Naive thymus-derived CD4-positive, alpha-beta T cell (primary cell): ENCODE results near the gene CAMTA1. TPM values are rescaled to one million over a fixed set of nuclear protein-coding genes. Genes with fewer than 3 reads are reported as not detected.

Experiments
- ATAC-seq: fragments of 150-1000 bp; cut with Tn5 transposase; 2 replicates; pipeline ENCODE4 v1.10.0; 2021; ENCODE audit warnings: mild to moderate bottlenecking, moderate library complexity
- CTCF ChIA-PET: fragments of 350-600 bp; sonication (Branson Sonifier 250); formaldehyde crosslinking; loops from one replicate; lab custom pipeline; 2021; ENCODE audit warnings: antibody characterized with exemption; lab: Charles Lee
- POLR2A ChIA-PET: fragments of 350-600 bp; sonication (Branson Sonifier 250); formaldehyde crosslinking; loops from one replicate; lab custom pipeline; 2021; ENCODE audit warnings: antibody characterized with exemption, inconsistent platforms; lab: Charles Lee
- DNase-seq, 9 donors: peaks; one replicate each; pipeline versions ENCODE4 v3.0.0 to v3.0.0-alpha.2; 2020 to 2022; ENCODE audit warnings: mixed read lengths in 1 of 9
- H3K27ac ChIP-seq: one replicate; pipeline ENCODE4 v1.7.0; 2013; ENCODE audit warnings: mild to moderate bottlenecking, low read depth, low read length, moderate library complexity
- H3K27me3 ChIP-seq, 2 donors: one replicate each; pipeline ENCODE4 v1.7.0; 2013; ENCODE audit warnings: low read length in 2 of 2, mild to moderate bottlenecking in 2 of 2, moderate library complexity in 2 of 2; ENCODE audit not compliant: control insufficient read depth in 2 of 2, insufficient read depth in 2 of 2
- H3K36me3 ChIP-seq, 3 experiments: 1 replicate in 2 of 3; 2 replicates in 1 of 3; pipeline ENCODE4 v1.7.0; 2013; ENCODE audit warnings: low read length in 3 of 3, mild to moderate bottlenecking in 3 of 3, moderate library complexity in 1 of 3; ENCODE audit not compliant: insufficient read depth in 3 of 3, control insufficient read depth in 2 of 3
- H3K4me1 ChIP-seq, 2 donors: one replicate each; pipeline ENCODE4 v1.7.0; 2013; ENCODE audit warnings: low read length in 2 of 2, mild to moderate bottlenecking in 2 of 2, moderate library complexity in 1 of 2; ENCODE audit not compliant: control insufficient read depth in 2 of 2, insufficient read depth in 2 of 2
- H3K4me3 ChIP-seq: 2 replicates; pipeline ENCODE4 v1.7.0; 2013; ENCODE audit warnings: mild to moderate bottlenecking, low read length
- H3K9me3 ChIP-seq, 3 experiments: 1 replicate in 2 of 3; 2 replicates in 1 of 3; pipeline ENCODE4 v1.7.0; 2013; ENCODE audit warnings: low read length in 3 of 3; ENCODE audit not compliant: control insufficient read depth in 2 of 3
- H3K27ac Mint-ChIP-seq, 9 donors: one replicate each; pipeline ENCODE4 v1.8.0; 2020 to 2022; ENCODE audit warnings: mixed read lengths in 9 of 9, mild to moderate bottlenecking in 8 of 9, moderate library complexity in 5 of 9, inconsistent platforms in 2 of 9
- H3K27me3 Mint-ChIP-seq, 5 donors: one replicate each; pipeline ENCODE4 v1.8.0; 2021 to 2022; ENCODE audit warnings: mixed read lengths in 5 of 5, mild to moderate bottlenecking in 1 of 5
- H3K36me3 Mint-ChIP-seq, 5 donors: one replicate each; pipeline ENCODE4 v1.8.0; 2020 to 2022; ENCODE audit warnings: mixed read lengths in 5 of 5, mild to moderate bottlenecking in 3 of 5, inconsistent platforms in 1 of 5
- H3K4me1 Mint-ChIP-seq, 7 donors: one replicate each; pipeline ENCODE4 v1.8.0; 2020 to 2022; ENCODE audit warnings: mixed read lengths in 7 of 7, mild to moderate bottlenecking in 3 of 7, inconsistent platforms in 1 of 7
- H3K4me3 Mint-ChIP-seq, 10 donors: one replicate each; pipeline ENCODE4 v1.8.0; 2020 to 2022; ENCODE audit warnings: mild to moderate bottlenecking in 10 of 10, mixed read lengths in 10 of 10, moderate library complexity in 6 of 10, inconsistent platforms in 2 of 10
- H3K9me3 Mint-ChIP-seq, 11 donors: one replicate each; pipeline ENCODE4 v1.8.0; 2020 to 2022; ENCODE audit warnings: mixed read lengths in 11 of 11, mild to moderate bottlenecking in 4 of 11, inconsistent platforms in 1 of 11, moderate library complexity in 1 of 11
- intact Hi-C, 2 donors: fragments of 100-400 bp; cut with micrococcal nuclease; formaldehyde crosslinking; loops; one replicate each; pipeline ENCODE4 v1.15.1; 2023
- polyA plus RNA-seq, 2 donors: library from polyadenylated mRNA; unstranded; fragments of 300-500 nt; fragmentation: Illumina TruSeq; gene quantifications; one replicate each; pipeline ENCODE4 v1.2.3, GENCODE V29; 2021
- total RNA-seq, 6 experiments: library from RNA in 5 of 6; stranded (reverse) in 5 of 6; gene quantifications; 1 replicate in 5 of 6; 2 replicates in 1 of 6; pipeline ENCODE4 v1.2.3 and lab custom pipeline; 2021 to 2026

The CAMTA1 gene
- total and polyA plus RNA-seq, 7 experiments from 2014 or later: 38.1 to 68.6 (median 42.6) TPM

- no peaks in the 10 kb centered on the region for H3K4me1 Mint-ChIP-seq
Measured at GRCh38 chr1:7281821-7282220, 496.6 kb downstream of the CAMTA1 start.

DNA sequence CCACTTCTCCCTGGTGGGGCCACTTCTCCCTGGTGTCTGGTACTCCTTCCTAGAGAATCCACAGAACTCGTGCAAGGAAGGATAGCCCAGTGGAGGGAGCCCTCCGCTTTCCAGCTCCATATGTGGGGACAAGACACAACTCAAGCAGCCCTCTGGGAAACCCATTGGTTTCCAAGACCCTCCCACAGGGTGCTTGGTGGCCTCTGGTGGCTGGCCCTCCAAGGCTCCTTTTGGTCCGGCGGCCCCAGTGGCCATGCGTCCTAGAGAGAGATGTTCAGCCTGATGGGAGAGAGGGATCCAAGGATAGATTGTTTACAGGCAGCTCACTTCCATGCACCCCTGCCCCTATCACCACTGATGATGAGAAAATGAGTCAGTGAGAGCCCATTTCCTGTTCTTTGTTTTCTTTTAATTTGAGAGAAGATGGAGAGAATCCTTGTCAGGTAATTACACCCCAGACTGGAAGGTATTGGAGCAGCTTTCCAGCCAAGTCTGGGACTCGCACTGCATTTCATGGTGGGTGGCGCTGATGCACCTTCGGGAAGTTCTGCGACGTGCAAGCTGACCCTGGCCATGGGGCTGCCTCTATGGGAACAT lies 499.7 kb downstream of the CAMTA1 start:
- Histone ChIP-seq H3K27me3 (no peaks in the 10 kb centered on the region), H3K27ac (no peak overlapping the region), H3K9me3 (no peaks in the 10 kb centered on the region), H3K4me1 (no peaks in the 10 kb centered on the region), H3K4me3 (no peak overlapping the region), H3K36me3 (no peaks in the 10 kb centered on the region)
- peaks cover 0 to 5% (median 0%) of the 10 kb centered on the region in 7 donors for H3K4me1 Mint-ChIP-seq
- no peak overlapping the region for H3K27ac Mint-ChIP-seq
- H3K36me3 Mint-ChIP-seq: no peaks in the 10 kb centered on the region
- POLR2A ChIA-PET: no interaction called here
- DNase-seq (no peak), ATAC-seq (no peak)
- CTCF ChIA-PET: no interaction called here
- H3K9me3 Mint-ChIP-seq: peaks cover 0 to 11% (median 1%) of the 10 kb centered on the region in 11 donors
- intact Hi-C loops: no loop called here
- H3K4me3 Mint-ChIP-seq: no peak overlapping the region
- H3K27me3 Mint-ChIP-seq: peaks cover 2 to 51% (median 34%) of the 10 kb centered on the region in 5 donors

More at GRCh38 chr1:7281821-7282220, 496.6 kb downstream of the CAMTA1 start:
- Mint-ChIP-seq H3K27ac (no peak overlapping the region), H3K27me3 (peaks cover 6 to 48% (median 38%) of the 10 kb centered on the region in 5 donors), H3K36me3 (no peaks in the 10 kb centered on the region), H3K4me3 (no peak overlapping the region), H3K9me3 (peaks cover 0 to 25% (median 4%) of the 10 kb centered on the region in 11 donors)
- H3K9me3 ChIP-seq: no peaks in the 10 kb centered on the region
- DNase-seq (no peak), ATAC-seq (no peak)
- ChIA-PET CTCF (no interaction called here), POLR2A (no interaction called here)
- no peak overlapping the region for H3K4me3 ChIP-seq
- no peaks in the 10 kb centered on the region for H3K27me3 ChIP-seq
- H3K4me1 ChIP-seq: no peaks in the 10 kb centered on the region
- intact Hi-C loops: no loop called here
- H3K27ac ChIP-seq: no peak overlapping the region
- H3K36me3 ChIP-seq: no peaks in the 10 kb centered on the region

GRCh38 chr1:7285856-7286454 lies 500.7 kb downstream of the CAMTA1 start:
- ATAC-seq: no peak
- Histone ChIP-seq H3K4me3 (no peak overlapping the region), H3K27ac (no peak overlapping the region), H3K36me3 (no peaks in the 10 kb centered on the region), H3K27me3 (no peaks in the 10 kb centered on the region), H3K4me1 (no peaks in the 10 kb centered on the region), H3K9me3 (no peaks in the 10 kb centered on the region)
- DNase-seq: no peak
- Mint-ChIP-seq H3K27ac (no peak overlapping the region), H3K36me3 (no peaks in the 10 kb centered on the region), H3K9me3 (peaks cover 0 to 11% (median 1%) of the 10 kb centered on the region in 11 donors), H3K27me3 (peaks cover 2 to 52% (median 36%) of the 10 kb centered on the region in 5 donors), H3K4me3 (no peak overlapping the region), H3K4me1 (peaks cover 0 to 5% (median 0%) of the 10 kb centered on the region in 7 donors)
- ChIA-PET POLR2A (no interaction called here), CTCF (no interaction called here)
- intact Hi-C loops: no loop called here

DNA sequence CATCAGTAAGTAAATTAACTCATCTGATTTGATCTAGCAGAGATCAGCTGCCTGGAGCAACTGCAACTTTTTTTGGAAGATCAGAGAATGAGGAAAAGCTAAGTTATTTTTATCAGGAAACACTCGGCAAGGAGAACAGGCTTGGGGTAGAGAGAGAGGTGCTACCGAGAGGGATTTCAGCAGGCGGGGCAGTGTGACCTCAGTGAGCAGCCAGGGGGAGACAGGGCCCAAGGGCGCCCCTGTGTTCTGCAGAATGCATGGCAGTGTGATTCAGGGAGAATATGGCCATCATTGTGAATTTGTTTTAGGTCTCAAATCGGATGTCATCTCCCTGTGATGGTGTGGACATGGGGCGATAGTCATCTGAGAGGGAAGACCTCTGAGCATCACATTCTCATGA lies 501.8 kb downstream of the CAMTA1 start:
- DNase-seq: no peak
- intact Hi-C loops: no loop called here
- ATAC-seq: no peak
- Mint-ChIP-seq H3K27ac (no peak overlapping the region), H3K4me3 (no peak overlapping the region), H3K4me1 (peaks cover 0 to 5% (median 0%) of the 10 kb centered on the region in 7 donors), H3K27me3 (peaks cover 2 to 52% (median 27%) of the 10 kb centered on the region in 5 donors), H3K36me3 (no peaks in the 10 kb centered on the region), H3K9me3 (peaks cover 0 to 11% (median 1%) of the 10 kb centered on the region in 11 donors)
- Histone ChIP-seq H3K27me3 (no peaks in the 10 kb centered on the region), H3K4me3 (no peak overlapping the region), H3K9me3 (no peaks in the 10 kb centered on the region), H3K4me1 (no peaks in the 10 kb centered on the region), H3K27ac (no peak overlapping the region), H3K36me3 (no peaks in the 10 kb centered on the region)
- ChIA-PET POLR2A (no interaction called here), CTCF (no interaction called here)

GRCh38 chr1:7288992-7289391 lies 503.7 kb downstream of the CAMTA1 start:
- Histone ChIP-seq H3K4me3 (no peak overlapping the region), H3K27me3 (no peaks in the 10 kb centered on the region), H3K27ac (no peak overlapping the region), H3K36me3 (no peaks in the 10 kb centered on the region), H3K9me3 (no peaks in the 10 kb centered on the region), H3K4me1 (no peaks in the 10 kb centered on the region)
- intact Hi-C loops: no loop called here
- no peak overlapping the region for H3K27ac Mint-ChIP-seq
- ChIA-PET POLR2A (no interaction called here), CTCF (no interaction called here)
- peaks cover 0 to 8% (median 1%) of the 10 kb centered on the region in 11 donors for H3K9me3 Mint-ChIP-seq
- H3K4me1 Mint-ChIP-seq: peaks cover 0 to 5% (median 0%) of the 10 kb centered on the region in 7 donors
- ATAC-seq (no peak), DNase-seq (no peak)
- H3K36me3 Mint-ChIP-seq: no peaks in the 10 kb centered on the region
- H3K4me3 Mint-ChIP-seq: no peak overlapping the region
- H3K27me3 Mint-ChIP-seq: peaks cover 0 to 44% (median 18%) of the 10 kb centered on the region in 5 donors

- CTCF ChIA-PET: no interaction called here
- Mint-ChIP-seq H3K36me3 (no peaks in the 10 kb centered on the region), H3K9me3 (peaks cover 0 to 8% (median 1%) of the 10 kb centered on the region in 11 donors), H3K27ac (no peak overlapping the region), H3K27me3 (peaks cover 0 to 44% (median 16%) of the 10 kb centered on the region in 5 donors), H3K4me1 (peaks cover 0 to 5% (median 0%) of the 10 kb centered on the region in 7 donors), H3K4me3 (no peak overlapping the region)
- Histone ChIP-seq H3K36me3 (no peaks in the 10 kb centered on the region), H3K9me3 (no peaks in the 10 kb centered on the region), H3K4me1 (no peaks in the 10 kb centered on the region), H3K27me3 (no peaks in the 10 kb centered on the region), H3K4me3 (no peak overlapping the region), H3K27ac (no peak overlapping the region)
- ATAC-seq (no peak), DNase-seq (no peak)
- POLR2A ChIA-PET: no interaction called here
- intact Hi-C loops: no loop called here
Measured at GRCh38 chr1:7289694-7290093, 504.4 kb downstream of the CAMTA1 start.
